Activated CD4-positive, CD25-positive, alpha-beta regulatory T cell treated with anti-CD3 and anti-CD28 coated beads, Interleukin-2, amount 50 U/mL, for 72 hours (primary cell): Measurements from ENCODE around the gene GRIK4.

Experiments used
- DNase-seq: peaks from one replicate; pipeline ENCODE4 v3.0.0; 2021

The GRIK4 gene

DNA sequence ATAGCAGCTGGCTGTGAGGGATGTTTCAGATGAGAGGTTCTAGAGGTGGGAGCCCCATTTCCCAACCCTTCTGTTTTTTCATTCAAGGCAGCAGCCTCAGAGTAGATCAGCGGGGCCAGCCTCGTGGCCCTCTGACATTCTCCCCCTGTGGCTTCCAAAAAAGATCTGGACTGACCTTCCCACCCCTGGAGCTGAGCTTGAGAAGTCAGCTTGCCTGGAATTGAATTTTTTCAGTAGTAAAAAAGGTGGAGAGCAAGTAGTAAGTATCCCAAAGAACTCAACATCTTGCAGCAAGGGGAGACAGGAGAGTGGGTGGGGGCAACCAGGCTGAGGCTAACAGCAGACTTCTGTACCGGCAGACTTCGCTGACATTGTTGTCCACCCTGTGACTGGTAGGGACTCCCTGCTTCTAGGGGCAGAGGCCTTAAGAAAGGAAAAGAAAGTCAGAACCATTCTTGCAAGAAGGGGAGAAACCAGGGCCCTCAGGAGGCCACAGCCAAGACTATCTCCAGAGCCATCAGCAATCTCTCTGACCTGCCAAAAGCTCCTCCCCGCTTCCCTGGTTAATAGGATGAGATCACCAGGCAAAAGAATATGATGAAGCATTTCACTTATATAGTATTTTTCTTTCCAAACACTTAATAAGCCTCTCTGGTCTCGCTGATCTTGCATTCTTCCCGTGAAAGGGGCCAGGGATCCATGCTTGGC lies 2.0 kb upstream of the GRIK4 start:
- no peak for DNase-seq

DNA sequence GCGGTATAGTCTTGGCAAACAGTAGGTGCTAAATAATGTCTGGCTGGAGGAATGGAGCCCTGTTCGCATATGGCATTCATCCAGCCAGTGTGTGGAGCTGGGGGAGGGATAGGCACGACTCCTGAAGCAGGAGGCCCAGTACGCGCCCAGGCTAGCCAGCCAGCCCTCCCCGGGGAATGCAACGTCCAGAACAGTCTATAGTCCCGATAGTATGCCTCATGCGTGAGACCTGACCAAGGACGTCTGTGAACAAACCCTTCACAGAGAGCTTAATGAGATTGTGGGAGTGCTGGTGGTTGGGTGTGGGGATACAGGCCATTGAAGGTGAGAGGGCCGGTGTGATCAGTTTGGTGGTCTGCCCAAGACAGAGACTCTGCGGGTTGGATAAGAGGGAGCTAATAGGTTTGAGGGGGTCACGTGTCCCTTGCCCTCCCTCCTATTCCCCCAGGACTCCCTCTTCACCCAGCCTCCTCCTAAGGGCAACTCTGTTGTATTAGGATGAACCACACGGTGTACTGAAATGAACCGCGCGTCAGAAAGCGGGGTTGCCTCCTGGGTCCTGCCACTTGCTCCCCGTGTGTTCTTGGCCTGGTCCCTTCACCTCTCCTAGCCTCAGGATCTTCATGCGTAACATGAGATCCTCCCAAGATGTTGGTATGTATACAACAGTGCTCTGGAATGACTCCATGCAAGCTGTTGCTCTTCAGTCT lies 987 bp upstream of the GRIK4 start:
- no peak for DNase-seq

DNA sequence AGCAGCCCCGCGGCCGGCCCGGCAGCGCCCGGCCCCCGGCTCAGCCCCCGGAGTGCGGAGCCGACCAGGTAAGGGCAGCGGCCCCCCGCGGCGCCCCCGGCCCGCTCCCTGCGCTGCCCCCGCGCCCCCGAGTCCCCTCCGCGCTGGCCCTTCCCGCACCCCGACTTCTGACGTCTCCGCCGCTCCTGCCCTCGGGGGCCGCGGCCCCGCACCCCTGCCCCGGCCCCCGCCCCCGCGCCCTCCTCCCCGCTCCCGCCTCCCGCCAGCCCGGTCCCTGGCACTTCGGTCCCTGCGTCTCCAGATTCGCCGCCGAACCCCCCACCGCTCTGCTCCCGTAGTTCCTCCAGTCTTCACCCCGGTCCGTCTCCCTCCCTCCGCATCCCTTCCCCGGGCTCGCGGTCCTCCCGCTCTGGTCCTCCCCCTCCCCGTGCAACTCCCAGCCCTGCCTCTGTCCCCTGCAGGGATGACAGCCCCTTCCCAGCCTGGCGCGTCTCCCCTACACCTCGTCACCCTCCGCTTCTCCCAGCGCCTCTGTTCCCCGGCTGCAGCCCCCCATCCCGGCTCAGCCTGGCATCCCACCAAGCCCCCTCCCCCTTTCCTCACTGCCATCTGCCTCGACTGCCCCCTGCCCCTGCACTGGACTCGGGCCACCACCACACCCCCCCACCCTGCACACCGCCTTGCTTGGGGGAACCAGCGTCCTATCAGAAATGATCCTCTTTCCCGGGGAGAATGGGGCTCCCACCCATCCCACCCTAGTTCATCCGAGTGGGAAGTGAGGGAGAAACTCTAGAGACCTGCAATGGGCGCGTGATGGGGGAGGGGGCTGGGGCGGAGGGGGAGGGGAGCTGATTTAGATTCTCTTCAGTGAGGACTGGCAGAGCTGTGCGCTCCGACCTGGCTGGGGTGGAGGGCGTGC lies 531 bp downstream of the GRIK4 start:
- no peak for DNase-seq

DNA sequence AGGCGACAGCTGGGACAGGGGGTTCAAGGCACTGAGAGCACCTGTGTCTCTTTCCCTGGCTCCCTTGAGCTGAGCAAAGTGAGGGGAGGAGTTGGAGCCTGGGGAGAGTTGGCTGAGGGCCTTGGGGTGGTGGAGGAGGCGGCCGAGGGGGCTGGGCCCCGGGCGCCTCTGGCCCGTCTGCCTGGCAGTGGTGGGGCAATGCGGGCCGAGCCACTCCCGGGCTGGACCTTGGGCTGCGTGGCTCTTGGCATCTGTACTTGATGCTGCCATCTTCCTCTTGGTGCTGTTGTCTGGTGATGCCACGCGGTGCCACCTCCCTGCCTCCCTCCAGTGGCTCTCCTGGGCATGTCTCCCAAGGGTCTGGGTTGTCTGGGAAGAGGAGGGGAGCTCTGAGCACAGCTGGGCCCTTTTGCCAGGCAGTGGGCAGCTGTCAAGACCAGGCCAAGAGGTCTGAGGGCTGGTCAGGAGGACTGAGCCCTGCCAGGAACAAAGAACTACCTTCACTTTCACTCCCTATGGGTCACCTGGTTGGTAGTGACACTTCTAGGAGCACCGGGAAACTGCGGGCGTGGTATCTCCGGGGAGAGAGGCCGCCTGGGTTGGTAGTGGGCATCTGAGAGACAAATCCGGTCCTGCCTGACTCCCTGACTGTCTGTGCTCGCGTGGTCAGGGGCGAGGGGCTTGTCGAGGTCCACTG lies 1.3 kb downstream of the GRIK4 start:
- no peak for DNase-seq

DNA sequence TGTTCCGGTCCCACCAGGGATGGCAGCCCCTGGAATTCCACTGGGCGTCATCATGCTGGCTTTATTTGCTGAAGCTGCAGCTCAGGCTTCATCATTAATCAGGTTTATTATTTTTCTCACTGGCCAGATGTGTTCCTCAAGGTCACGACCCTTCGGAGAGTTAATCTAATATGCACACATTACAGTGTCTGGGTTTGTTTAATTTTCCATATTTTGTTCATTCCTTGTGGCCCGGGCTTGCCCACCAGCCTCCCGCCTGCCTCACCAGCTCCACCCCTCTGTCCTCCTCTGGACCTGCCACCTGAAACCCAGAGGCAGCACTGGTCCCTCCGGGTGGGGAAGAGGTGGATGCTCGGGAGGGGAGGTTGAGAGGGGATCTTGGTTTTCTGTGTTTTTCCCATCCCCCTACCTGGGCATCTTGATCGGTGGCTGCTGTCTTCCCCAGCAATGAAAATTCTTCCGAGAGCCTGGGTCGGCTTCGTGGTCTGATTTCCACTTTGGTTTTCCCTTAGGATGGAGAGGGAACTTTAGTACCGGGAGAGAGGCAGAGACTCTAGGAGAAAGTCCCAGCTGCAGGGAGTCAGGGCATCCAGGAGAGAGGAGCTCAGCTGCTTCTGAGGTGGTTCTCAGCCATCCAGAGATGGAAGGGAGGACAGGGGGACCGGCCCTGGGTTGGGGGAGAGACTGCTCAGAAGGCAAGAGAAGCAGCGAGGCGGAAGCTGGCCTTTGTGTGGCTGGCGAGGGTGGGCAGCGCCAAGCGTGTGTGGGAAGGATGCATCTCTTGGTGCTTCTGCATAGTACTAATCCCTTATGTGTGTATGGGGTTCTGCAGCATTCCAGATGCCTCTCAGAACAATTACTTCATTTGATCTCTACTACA lies 2.1 kb downstream of the GRIK4 start:
- no peak for DNase-seq

DNA sequence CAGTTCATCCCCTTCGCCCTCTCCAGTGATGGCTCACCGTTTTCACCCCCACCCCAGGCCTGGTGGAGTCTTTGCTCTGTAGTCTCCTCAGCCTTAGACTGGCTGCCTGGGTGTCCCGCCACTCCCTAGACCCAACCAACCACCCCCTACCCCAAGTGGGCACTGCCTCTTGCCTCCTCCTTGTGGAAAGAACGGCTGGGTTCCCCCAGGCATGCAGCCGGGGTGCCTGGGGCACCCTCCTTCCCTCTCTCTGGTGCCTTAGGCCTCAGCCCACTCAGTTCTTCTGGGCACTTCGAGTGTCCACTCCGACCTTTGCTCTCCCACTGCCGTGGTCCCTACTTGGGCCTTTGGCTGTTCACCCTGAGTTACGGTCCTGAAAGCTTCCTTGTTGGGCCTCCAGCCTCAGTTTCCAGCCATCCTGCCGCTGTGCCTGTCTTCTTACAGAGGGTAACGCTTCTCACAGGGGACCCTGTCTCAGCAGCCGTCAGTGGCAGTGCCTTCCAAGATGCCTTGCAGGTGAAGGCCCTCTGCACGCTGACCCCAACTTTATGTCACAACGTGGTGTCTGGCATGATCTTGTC lies 3.1 kb downstream of the GRIK4 start:
- DNase-seq, result no peak

DNA sequence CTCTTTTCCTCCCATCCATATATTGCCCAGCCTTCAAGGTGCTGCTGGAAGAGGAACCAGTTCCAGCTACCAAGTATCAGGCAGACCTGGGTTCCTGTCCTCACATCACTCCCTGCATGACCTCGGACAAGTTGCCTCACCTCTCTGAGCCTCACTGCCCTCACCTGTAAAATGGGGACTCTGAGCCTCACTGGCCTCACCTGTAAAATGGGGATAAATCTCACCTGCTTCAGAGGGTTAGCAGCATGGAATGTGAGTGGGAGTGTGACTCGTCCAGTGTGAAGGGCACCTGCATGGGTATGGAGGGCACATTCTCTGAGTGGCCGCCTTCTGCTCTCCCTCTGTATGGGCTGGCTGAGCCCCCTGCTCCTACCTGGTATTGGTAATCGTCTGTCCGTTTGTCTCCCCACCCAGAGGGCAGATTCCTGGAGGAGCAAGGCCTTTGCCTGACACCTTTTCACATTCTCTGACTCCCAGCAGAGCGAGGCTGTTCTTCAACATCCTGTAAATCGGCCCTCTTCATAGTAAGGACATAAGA lies 3.7 kb downstream of the GRIK4 start:
- no peak for DNase-seq

DNA sequence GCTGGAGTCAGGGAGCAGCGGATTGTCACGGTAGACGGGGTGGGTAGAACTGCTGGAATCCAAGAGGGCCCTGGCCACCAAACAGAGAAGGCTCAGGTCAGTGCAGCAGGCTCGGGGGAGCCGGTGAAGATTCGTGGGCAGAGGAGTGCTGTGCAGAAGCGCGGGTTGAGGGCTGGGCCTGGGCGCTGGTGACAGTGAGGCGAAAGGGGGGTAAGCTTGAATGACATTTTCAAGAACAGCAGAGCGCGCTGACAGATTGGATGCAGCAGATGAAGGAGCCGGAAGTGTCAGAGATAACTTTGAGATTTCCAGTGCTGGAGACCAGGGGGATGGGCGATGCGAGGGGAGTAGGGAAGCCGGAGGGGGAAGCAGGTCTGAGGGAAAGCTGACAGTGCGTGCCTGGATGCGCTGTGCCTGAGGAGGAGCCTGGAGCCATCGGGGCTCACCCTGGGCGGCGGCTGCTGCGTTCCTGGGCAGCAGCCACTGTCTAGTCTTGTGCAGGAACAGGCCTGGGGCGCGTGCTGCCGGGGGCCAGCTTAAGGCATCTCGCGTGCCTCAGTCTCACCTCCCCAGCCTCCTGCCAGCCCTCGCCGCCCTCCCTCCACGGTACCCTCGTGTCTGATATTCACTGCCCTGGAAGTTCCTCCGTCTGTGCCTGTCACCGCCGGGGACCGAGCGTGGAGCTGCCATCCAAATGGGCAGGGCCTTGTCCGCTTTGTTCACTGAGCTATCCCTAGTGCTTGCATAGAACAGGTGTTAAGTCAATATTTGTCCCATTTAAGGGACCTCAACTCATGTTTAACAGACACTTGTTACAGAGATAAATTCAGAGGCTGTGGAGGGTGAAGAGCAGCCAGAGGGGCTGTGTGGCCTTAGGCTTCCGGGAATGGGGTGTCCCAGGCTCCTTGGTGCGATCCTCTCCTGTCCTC lies 5.2 kb downstream of the GRIK4 start:
- DNase-seq, result no peak

DNA sequence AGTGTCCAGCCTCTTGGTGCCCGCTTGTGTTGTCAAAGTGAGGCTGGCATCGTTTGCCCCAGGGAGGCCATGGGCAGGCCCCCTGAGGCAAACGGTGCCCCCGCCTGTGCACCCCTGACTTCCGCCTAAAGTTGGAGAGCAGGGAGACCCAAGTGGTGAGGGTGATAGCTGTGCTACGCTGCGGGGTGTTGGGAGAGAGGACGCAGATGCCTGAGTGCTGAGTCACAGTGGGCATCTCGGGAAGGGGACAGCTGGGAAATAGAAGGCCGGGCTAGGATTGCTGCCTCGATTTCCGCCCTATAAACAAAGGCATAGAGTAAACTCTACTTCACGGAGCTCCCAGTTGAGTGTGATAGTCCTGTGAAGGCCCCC lies 5.8 kb downstream of the GRIK4 start:
- peak; percentile 19 for DNase-seq

DNA sequence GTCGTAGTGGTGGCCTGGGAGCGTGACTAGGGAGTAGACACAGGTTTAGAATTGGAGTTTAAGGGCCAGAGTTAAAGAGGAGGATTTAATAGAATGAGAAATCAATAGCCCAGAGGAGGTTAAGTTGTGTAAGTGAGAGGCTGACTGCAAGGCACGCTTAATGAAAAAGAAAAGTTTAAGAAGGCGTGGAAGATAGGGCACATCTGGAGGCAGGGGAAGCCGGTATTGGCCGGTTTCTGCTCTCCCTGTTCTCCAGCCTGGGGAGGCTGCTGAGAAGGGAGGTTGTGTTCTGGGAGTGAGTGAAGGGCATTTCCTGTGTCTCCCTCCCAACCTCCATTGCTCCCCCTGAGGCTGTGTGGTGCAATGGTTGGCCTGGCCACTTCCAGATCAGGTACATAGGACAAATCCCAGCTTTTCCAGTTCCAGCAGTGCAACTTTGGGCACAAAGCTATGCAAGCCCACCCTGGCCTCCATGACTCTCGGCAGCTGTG lies 6.3 kb downstream of the GRIK4 start:
- no peak for DNase-seq

DNA sequence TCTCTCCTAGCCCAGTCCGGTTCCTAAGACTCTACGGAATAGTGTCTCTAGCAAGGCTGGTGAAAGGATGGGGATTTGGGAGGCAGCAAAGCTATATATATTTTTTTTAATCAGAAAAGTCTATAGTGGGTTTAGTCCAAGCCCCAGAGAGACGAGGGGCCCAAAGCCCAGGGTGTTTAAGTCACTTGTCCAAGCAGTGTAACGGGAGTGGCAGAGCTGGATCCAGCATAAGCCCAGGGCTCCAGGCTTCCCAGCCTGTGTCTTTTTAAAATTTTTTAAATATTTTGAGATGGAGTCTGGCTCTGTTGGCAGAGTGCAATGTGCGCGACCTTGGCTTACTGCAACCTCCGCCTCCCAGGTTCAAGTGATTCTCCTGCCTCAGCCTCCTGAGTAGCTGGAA lies 6.8 kb downstream of the GRIK4 start:
- DNase-seq, result no peak

DNA sequence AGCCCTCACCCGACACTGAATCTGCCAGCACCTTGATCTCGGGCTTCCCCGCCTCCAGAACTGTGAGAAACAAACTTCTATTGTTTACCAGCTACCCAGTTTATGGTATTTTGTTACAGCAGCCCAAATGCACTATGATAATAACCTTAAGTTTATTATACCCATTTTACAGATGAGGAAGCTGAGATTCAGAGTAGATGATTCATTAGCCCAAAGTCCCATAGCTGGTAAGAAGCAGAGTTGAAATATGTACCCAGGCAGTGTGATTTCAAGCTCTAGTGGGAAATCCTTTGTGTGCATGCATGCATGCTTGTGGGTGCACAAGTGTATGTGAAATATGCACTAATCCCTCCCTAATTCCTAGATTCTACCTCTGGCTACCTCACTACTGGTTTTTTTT lies 7.9 kb downstream of the GRIK4 start:
- no peak for DNase-seq

DNA sequence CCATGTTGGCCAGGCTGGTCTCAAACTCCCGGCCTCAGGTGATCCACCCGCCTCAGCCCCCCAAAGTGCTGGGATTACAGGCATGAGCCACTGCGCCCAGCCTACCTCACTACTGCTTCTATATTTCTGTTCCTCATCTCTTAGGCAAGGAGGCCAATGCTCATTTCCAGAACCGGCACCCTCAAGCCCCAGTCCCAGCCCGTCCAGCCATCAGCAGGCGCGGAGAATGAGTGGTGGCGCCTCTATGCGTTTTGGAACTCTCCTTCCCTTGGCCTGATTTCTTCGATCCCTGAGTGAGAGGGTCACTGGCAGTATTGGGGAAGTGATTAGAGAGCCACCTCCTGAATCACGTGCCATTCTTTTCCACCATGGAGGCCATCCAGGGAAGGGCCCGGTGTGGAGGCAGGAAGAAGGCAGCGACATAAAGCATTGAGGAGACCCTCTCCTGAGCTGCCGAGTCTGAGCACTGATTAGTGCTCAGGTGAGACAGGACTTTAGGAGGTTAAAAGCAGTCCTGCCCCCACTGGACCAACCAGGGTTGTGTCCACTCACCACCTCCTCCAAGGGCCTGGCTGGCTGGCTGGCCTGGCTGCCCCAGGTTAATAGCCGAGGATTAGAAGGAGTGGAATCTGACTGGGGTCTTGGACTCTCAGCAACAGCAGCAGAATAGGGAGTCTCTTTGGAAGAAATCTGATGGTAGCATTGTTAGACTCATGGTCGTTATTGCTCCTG lies 8.7 kb downstream of the GRIK4 start:
- DNase-seq, result peak; percentile 11

DNA sequence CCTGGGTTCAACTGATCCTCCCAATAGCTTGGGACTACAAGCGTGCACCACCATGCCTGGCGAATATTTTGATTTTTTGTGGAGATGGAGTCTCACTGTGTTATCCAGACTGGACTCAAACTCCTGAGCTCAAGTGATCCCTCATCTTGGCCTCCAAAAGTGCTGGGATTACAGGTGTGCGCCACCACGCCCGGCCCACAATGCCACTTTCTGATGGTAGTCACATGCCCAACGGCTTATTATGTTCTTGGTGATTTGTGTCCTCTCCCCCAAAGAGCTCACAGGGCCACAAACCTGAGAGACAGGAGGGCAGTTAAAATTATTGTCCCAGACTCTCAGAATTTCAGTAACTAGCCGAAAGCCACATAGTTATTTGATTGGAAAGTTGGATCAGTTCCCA lies 9.6 kb downstream of the GRIK4 start:
- DNase-seq, result no peak

DNA sequence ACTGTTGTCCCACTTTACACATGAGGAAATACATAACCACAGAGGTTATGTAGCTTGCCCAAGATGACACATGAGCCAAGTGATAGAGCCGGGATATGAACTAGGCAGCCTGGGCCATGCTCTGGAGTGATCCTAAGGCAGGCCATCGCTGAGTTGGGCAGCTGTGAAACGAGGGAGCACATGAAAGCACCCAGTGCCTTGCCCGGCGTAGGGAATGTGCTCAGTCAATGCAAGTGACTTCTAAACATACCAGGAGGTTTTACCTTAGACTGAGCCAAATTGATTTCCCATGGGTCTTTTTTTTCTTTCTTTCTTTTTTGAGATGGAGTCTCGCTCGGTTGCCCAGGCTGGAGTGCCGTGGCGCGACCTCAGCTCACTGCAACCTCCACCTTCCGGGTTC lies 10.5 kb downstream of the GRIK4 start:
- DNase-seq, result no peak

DNA sequence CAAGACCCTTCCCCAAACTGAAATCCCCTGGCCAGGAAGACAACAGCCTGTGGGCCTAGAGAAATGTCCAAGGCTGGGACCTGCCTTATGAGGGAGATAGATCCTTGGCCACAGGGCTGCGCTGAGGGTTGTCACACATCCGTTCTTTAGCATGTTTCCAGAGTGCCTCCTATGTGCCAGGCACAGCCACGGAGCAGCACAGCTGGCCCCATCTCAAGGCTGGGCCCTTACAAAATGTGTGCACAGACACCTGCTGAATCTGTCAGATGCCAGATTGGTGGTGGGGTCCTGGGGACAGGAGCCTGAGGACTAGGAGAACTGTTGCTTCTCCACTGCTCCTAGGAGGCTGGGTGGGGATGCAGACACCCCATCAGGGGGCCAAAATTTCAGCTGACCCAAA lies 11.2 kb downstream of the GRIK4 start:
- DNase-seq, result peak; percentile 15

DNA sequence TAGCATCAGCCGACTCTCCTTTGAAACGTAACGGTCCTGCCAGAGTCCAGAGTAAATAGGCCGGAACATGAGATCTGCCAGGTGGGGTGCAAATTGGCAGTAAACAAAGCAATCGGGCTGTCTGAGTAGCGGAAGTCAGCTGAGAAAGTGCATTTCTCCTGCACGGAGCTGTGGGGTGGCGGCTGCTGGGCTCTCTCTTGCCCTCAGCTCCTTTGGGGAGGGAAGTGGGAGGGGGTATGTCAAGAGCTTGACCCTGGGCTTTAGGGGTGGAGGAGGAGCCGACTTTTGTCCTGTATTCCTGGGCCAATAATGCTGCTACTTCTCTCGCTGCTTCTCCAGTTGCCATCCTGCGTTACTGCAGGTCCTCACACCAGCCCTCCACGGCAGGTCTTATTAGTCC lies 11.6 kb downstream of the GRIK4 start:
- no peak for DNase-seq

DNA sequence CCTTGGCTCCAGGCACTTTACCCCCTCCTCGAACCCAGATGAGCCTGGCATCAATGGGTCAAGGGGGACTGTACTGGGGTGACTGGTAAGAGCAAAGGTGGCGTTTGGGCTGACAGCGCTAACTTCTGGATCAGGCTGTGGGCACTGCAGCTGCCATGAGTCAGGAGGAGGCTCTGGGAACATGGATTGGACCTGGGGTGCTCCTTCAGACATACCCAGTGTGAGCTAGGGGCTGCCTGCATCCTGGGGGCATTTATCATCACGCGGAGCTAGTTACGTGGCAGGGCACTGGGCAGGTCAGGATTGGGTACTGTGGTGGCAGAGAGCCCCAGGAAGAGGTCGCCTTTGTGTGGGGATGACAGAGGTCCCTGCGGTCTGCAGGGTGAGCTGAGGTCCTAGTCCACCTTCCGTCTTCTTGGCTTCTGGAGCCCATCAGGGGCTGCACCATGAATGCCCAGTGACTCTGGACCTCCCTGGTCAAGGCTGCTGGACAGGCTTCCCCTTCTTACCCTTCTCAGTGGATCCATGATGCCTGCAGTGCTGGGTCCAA lies 13.1 kb downstream of the GRIK4 start:
- no peak for DNase-seq
